ENCODE measurements around the gene FTCDNL1. TPM values are rescaled to one million over a fixed set of nuclear protein-coding genes. Genes with fewer than 3 reads are reported as not detected.
A peak's percentile ranks its signal among the peaks of the same experiment; 100 is the strongest.

The FTCDNL1 gene
- total RNA-seq, 1 donor from 2014 or later, result 1.5 TPM

DNA sequence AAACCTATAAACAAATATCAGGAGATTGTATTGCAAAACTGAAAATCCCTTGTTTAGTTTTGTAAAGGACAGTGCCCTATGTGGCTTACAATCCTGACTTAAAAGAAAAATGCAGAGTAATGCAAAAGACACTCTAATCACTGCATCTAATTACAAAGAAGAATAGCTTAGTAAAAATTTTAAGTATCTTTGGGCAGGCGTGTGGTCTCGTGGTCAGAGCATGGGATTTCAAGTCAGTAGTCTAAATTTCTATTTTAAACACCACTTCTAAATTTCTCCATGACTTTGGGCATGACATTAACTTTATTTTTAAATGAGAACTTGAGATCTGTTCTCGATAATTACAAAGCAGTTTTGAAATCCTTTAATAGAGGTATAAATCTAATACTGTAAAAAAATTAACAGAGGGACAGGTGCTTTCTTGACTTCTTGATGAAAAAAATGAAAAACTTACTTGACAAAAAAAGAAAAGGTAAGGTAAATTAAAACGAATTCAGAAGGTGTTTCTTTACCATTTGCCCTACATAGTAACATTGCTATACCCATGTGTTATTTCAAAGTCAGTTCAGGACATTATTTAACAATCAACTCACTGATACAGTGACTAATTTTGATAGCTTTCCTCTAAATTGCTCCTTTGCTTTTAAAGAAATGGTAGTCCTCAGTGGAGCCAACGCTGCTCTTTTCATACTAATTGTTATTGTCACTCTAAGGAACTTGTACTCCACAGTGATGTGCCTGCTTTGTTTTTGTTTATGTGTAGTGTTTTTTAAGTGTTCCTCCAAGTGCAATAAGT is 17.6 kb upstream of the FTCDNL1 start:
- TF ChIP-seq, protein P1, sequence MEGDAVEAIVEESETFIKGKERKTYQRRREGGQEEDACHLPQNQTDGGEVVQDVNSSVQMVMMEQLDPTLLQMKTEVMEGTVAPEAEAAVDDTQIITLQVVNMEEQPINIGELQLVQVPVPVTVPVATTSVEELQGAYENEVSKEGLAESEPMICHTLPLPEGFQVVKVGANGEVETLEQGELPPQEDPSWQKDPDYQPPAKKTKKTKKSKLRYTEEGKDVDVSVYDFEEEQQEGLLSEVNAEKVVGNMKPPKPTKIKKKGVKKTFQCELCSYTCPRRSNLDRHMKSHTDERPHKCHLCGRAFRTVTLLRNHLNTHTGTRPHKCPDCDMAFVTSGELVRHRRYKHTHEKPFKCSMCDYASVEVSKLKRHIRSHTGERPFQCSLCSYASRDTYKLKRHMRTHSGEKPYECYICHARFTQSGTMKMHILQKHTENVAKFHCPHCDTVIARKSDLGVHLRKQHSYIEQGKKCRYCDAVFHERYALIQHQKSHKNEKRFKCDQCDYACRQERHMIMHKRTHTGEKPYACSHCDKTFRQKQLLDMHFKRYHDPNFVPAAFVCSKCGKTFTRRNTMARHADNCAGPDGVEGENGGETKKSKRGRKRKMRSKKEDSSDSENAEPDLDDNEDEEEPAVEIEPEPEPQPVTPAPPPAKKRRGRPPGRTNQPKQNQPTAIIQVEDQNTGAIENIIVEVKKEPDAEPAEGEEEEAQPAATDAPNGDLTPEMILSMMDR (conservative IDR thresholded peaks at IDR 0.05), result no peak
- H3K27ac Mint-ChIP-seq (ENCODE audit: unreplicated experiment), result no peak overlapping the region

GRCh38 chr2:199865905-199866304 is 14.9 kb upstream of the FTCDNL1 start:
- H3K4me3 Mint-ChIP-seq, result no peak overlapping the region
- peaks cover 10% of the 10 kb centered on the region for H3K27me3 Mint-ChIP-seq (ENCODE audit: low read depth)
- H3K9me3 Mint-ChIP-seq, result no peaks in the 10 kb centered on the region
- H3K36me3 Mint-ChIP-seq (ENCODE audit: low read depth), result no peaks in the 10 kb centered on the region
- TF ChIP-seq, protein P1 (conservative IDR thresholded peaks at IDR 0.05), result no peak
- H3K4me1 Mint-ChIP-seq, result peaks cover 13% of the 10 kb centered on the region
- no peak for DNase-seq (ENCODE audit: low read depth, low spot score)
- H3K27ac Mint-ChIP-seq (ENCODE audit: unreplicated experiment), result no peak overlapping the region

More for the DNA sequence above, 17.6 kb upstream of the FTCDNL1 start:
- no peak overlapping the region for H3K4me3 Mint-ChIP-seq
- H3K9me3 Mint-ChIP-seq, result no peaks in the 10 kb centered on the region
- DNase-seq (ENCODE audit: low read depth, low spot score), result no peak
- H3K27me3 Mint-ChIP-seq (ENCODE audit: low read depth), result peaks cover 2% of the 10 kb centered on the region
- no peaks in the 10 kb centered on the region for H3K36me3 Mint-ChIP-seq (ENCODE audit: low read depth)
- peaks cover 13% of the 10 kb centered on the region for H3K4me1 Mint-ChIP-seq

GRCh38 chr2:199862788-199863187 is 11.8 kb upstream of the FTCDNL1 start:
- Mint-ChIP-seq H3K4me1 (no peaks in the 10 kb centered on the region), H3K9me3 (no peaks in the 10 kb centered on the region), H3K27me3 (ENCODE audit: low read depth) (peaks cover 10% of the 10 kb centered on the region), H3K4me3 (no peak overlapping the region), H3K36me3 (ENCODE audit: low read depth) (no peaks in the 10 kb centered on the region), H3K27ac (ENCODE audit: unreplicated experiment) (no peak overlapping the region)
- no peak for DNase-seq (ENCODE audit: low read depth, low spot score)
- TF ChIP-seq, protein P1 (conservative IDR thresholded peaks at IDR 0.05), result no peak

DNA sequence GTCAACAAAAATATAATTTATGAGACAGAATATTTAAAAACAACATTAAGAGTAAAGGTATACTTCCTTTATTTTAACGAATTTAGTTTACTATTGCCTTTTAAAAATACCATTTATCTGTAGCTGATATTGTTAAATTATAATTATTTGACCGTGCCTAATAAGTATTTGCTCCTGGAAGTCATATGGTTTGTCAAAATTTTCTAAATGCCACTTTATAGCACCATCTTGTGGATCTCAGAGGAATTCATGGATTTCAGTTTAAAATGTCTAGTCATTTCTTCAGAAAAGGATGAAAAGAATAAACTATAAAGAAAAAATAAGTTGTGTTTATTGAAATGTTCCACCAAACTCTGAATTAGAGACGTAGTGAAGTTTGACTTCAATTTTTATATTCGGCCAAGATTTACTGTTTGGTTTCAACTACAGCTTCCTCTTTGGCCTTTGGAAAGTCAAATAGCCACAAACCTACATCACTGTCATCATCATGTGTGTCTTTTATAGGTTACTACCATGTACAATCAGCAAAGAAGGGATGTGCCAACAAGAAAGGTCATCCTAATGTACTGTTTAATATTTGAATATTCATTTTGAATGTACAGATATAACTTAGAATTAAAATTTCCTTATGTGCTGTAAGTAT is 10.3 kb upstream of the FTCDNL1 start:
- Mint-ChIP-seq H3K4me1 (no peaks in the 10 kb centered on the region), H3K36me3 (ENCODE audit: low read depth) (no peaks in the 10 kb centered on the region)
- TF ChIP-seq, protein P1 (conservative IDR thresholded peaks at IDR 0.05), result peak; percentile 75

DNA sequence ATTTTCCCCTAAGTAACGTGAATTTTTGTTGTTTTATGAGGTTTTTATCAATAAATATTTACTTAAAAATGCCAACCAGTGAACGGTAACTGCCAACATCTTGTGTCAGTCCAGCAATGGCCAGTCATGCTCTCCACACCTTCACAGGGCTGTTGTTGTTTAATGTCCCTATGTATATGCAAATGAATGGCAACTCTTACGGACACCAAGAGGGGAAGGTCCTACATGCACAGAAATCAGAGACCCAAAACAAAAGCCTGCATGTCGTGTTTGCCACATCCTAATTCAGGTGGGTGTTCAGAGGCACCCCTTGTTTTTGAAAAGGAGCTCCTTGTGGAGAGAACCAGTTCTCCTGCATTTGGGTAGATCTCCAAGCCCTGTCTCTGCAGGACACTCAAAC is 4.8 kb upstream of the FTCDNL1 start:
- peaks cover 5% of the 10 kb centered on the region for H3K4me1 Mint-ChIP-seq
- no peaks in the 10 kb centered on the region for H3K9me3 Mint-ChIP-seq
- TF ChIP-seq, protein P1 (conservative IDR thresholded peaks at IDR 0.05), result no peak
- no peak overlapping the region for H3K4me3 Mint-ChIP-seq
- peaks cover 26% of the 10 kb centered on the region for H3K27me3 Mint-ChIP-seq (ENCODE audit: low read depth)
- H3K27ac Mint-ChIP-seq (ENCODE audit: unreplicated experiment), result no peak overlapping the region
- DNase-seq (ENCODE audit: low read depth, low spot score), result no peak
- no peaks in the 10 kb centered on the region for H3K36me3 Mint-ChIP-seq (ENCODE audit: low read depth)

More for the DNA sequence above, 10.3 kb upstream of the FTCDNL1 start:
- Mint-ChIP-seq H3K4me3 (no peak overlapping the region), H3K27ac (ENCODE audit: unreplicated experiment) (no peak overlapping the region), H3K9me3 (no peaks in the 10 kb centered on the region), H3K27me3 (ENCODE audit: low read depth) (peaks cover 14% of the 10 kb centered on the region)
- DNase-seq (ENCODE audit: low read depth, low spot score), result no peak
